Endothelial cell of umbilical vein (primary cell): Measurements from ENCODE around the gene VPS54. TPM values are rescaled to one million over a fixed set of nuclear protein-coding genes. Genes with fewer than 3 reads are reported as not detected.

ENCODE experiments used
- BruUV-seq: library from RNA; stranded (reverse); fragments of 400-500 nt; replicated peaks from 2 replicates; lab custom pipeline; 2021; lab: Mats Ljungman, UMichigan
- CTCF ChIA-PET: fragments of 300-600, 350-600 bp; sonication (Branson Sonifier 250); formaldehyde crosslinking; loops from one replicate; lab custom pipeline; 2021; ENCODE audit warnings: antibody characterized with exemption, inconsistent platforms; lab: Charles Lee
- POLR2A ChIA-PET: fragments of 300-600, 350-600 bp; sonication (Branson Sonifier 250); formaldehyde crosslinking; loops from one replicate; lab custom pipeline; 2021; ENCODE audit warnings: antibody characterized with exemption, inconsistent platforms; lab: Charles Lee
- DNase-seq: peaks from one replicate; pipeline ENCODE4 v3.0.0-alpha.2; 2011; ENCODE audit warnings: low read depth, low spot score
- FAIRE-seq: peaks from 2 replicates; lab custom pipeline; 2011; peaks lifted over from hg19 to GRCh38; lab: Jason Lieb, UNC
- H2AFZ ChIP-seq: 2 replicates; pipeline ENCODE4 v1.6.0; 2012; ENCODE audit warnings: low read depth, low read length, control low read depth, inconsistent platforms
- H3K27ac ChIP-seq: 2 replicates; pipeline ENCODE4 v1.5.1; 2011; ENCODE audit warnings: low read depth, mild to moderate bottlenecking, control low read depth, low read length, moderate library complexity; ENCODE audit not compliant: insufficient read depth
- H3K27me3 ChIP-seq, 2 experiments: 2 replicates each; pipeline versions ENCODE4 v1.6.0 to v1.6.1; 2011; ENCODE audit warnings: low read length in 2 of 2, mixed read lengths in 1 of 2; ENCODE audit not compliant: control insufficient read depth in 2 of 2, insufficient read depth in 2 of 2
- H3K36me3 ChIP-seq, 2 experiments: 2 replicates in 1 of 2; 3 replicates in 1 of 2; pipeline ENCODE4 v1.5.1; 2011; ENCODE audit warnings: low read length in 2 of 2, mild to moderate bottlenecking in 1 of 2, moderate library complexity in 1 of 2; ENCODE audit not compliant: control insufficient read depth in 2 of 2, insufficient read depth in 2 of 2; ENCODE audit errors: extremely low read depth in 1 of 2
- H3K4me1 ChIP-seq: 3 replicates; pipeline ENCODE4 v1.5.1; 2011; ENCODE audit warnings: mild to moderate bottlenecking, low read length; ENCODE audit not compliant: control insufficient read depth, insufficient read depth; ENCODE audit errors: extremely low read depth
- H3K4me2 ChIP-seq: 2 replicates; pipeline ENCODE4 v1.6.1; 2011; ENCODE audit warnings: low read length, control low read depth, mixed read lengths; ENCODE audit not compliant: insufficient read depth
- H3K4me3 ChIP-seq, 3 experiments: fragments of 200-600 bp in 1 of 3; sonication (generic), shearing (Covaris generic) in 1 of 3; replicated peaks in 1 of 3; 2 replicates each; pipeline ENCODE4 v1.5.1; 2011 to 2016; ENCODE audit warnings: control low read depth in 3 of 3, low read length in 3 of 3, mild to moderate bottlenecking in 2 of 3, inconsistent platforms in 1 of 3, low read depth in 1 of 3, moderate library complexity in 1 of 3; ENCODE audit not compliant: insufficient read depth in 1 of 3
- H3K79me2 ChIP-seq: 2 replicates; pipeline ENCODE4 v1.6.0; 2012; ENCODE audit warnings: low read length, inconsistent platforms; ENCODE audit not compliant: control insufficient read depth, insufficient read depth
- H3K9ac ChIP-seq: replicated peaks from 2 replicates; pipeline ENCODE3; 2011; ENCODE audit warnings: low read length, control low read depth; ENCODE audit not compliant: insufficient read depth; ENCODE audit errors: extremely low read depth
- H3K9me1 ChIP-seq: replicated peaks from 3 replicates; pipeline ENCODE4 v1.6.0; 2011; ENCODE audit warnings: mild to moderate bottlenecking, low read length; ENCODE audit not compliant: control insufficient read depth, insufficient read depth; ENCODE audit errors: extremely low read depth
- H3K9me3 ChIP-seq: replicated peaks from 2 replicates; pipeline ENCODE4 v1.5.1; 2012; ENCODE audit warnings: low read length, inconsistent platforms; ENCODE audit not compliant: control insufficient read depth, insufficient read depth
- H4K20me1 ChIP-seq: replicated peaks from 2 replicates; pipeline ENCODE3; 2011; ENCODE audit warnings: mild to moderate bottlenecking, low read length; ENCODE audit not compliant: control insufficient read depth, insufficient read depth; ENCODE audit errors: extremely low read depth
- CTCF ChIP-seq, 2 donors: IDR thresholded peaks; 1 replicate in 1 of 2; 2 replicates in 1 of 2; pipeline ENCODE4 v1.5.1; 2011; ENCODE audit warnings: low read length in 2 of 2, mild to moderate bottlenecking in 2 of 2, moderate library complexity in 2 of 2, control low read depth in 1 of 2, inconsistent platforms in 1 of 2, low read depth in 1 of 2; ENCODE audit not compliant: insufficient read depth in 1 of 2; ENCODE audit errors: extremely low read depth in 1 of 2
- FOS ChIP-seq: IDR thresholded peaks from 2 replicates; pipeline ENCODE4 v1.6.1; 2011; ENCODE audit warnings: mild to moderate bottlenecking, low read length, moderate library complexity, borderline replicate concordance; ENCODE audit not compliant: insufficient read depth
- dilution Hi-C: fragments of 300-500 bp; cut with MboI; formaldehyde crosslinking; loops from one replicate; pipeline ENCODE4 v1.15.0; 2019; ENCODE audit warnings: low sequenced_read_pairs; ENCODE audit not compliant: extremely low pct_ligation_motif_present
- intact Hi-C: fragments of 100-400 bp; cut with micrococcal nuclease; formaldehyde crosslinking; loops from one replicate; pipeline ENCODE4 v1.10.0; 2022
- polyA plus RNA-seq, 4 experiments: library from polyadenylated mRNA; depleted of rRNA in 3 of 4; stranded (reverse) in 3 of 4; unstranded in 1 of 4; fragments of >200 nt; gene quantifications; 2 replicates each; pipeline versions ENCODE4 v1.2.1 to v1.2.3, GENCODE V29; 2011 to 2012; ENCODE audit warnings: missing spikeins in 1 of 4
- total RNA-seq: library from RNA; stranded (reverse); gene quantifications from 2 replicates; pipeline ENCODE4 v1.2.3, GENCODE V29; 2021

The VPS54 gene
- total and polyA plus RNA-seq, 2 donors (not counting 3 experiments of a cell fraction or from before 2014, with no cell fraction given): 6.3 to 17.7 TPM

- CTCF ChIA-PET: no interaction called here
Observed at GRCh38 chr2:64000630-64001381, 18.4 kb downstream of the VPS54 start.

More at GRCh38 chr2:64000630-64001381, 18.4 kb downstream of the VPS54 start:
- no peak overlapping the region for H3K4me3 ChIP-seq
- no peaks in the 10 kb centered on the region for H3K36me3 ChIP-seq
- no peaks in the 10 kb centered on the region for H3K27me3 ChIP-seq
- no peak overlapping the region for H3K27ac ChIP-seq
- H3K9ac ChIP-seq: no peak overlapping the region
- DNase-seq (no peak), FAIRE-seq (no peak)
- dilution Hi-C loops: no loop called here
- H4K20me1 ChIP-seq: no peaks in the 10 kb centered on the region
- H3K9me3 ChIP-seq: no peaks in the 10 kb centered on the region
- no peak overlapping the region for H2AFZ ChIP-seq
- H3K4me1 ChIP-seq: no peaks in the 10 kb centered on the region
- no peak overlapping the region for H3K4me2 ChIP-seq
- no peaks in the 10 kb centered on the region for H3K9me1 ChIP-seq
- intact Hi-C loops: no loop called here
- no TSS peak for BruUV-seq
- POLR2A ChIA-PET: no interaction called here
- TF ChIP-seq CTCF (IDR thresholded peaks at IDR 0.05; ENCODE audit: extremely low read depth in 1 of 2, insufficient read depth in 1 of 2, low read depth in 1 of 2, low read length in 2 of 2) (peak in 1 of 2 donors; percentile 24), FOS (no peak)
- H3K79me2 ChIP-seq: peaks cover 32% of the 10 kb centered on the region
